HG03103 (cell line): ENCODE measurements around the gene MRPL51.

Source experiments
- ATAC-seq: cut with Tn5 transposase; IDR thresholded peaks from one replicate; pipeline ENCODE4 v1.9.1; 2021; ENCODE audit warnings: low read depth; ENCODE audit not compliant: unreplicated experiment

Gene MRPL51

DNA sequence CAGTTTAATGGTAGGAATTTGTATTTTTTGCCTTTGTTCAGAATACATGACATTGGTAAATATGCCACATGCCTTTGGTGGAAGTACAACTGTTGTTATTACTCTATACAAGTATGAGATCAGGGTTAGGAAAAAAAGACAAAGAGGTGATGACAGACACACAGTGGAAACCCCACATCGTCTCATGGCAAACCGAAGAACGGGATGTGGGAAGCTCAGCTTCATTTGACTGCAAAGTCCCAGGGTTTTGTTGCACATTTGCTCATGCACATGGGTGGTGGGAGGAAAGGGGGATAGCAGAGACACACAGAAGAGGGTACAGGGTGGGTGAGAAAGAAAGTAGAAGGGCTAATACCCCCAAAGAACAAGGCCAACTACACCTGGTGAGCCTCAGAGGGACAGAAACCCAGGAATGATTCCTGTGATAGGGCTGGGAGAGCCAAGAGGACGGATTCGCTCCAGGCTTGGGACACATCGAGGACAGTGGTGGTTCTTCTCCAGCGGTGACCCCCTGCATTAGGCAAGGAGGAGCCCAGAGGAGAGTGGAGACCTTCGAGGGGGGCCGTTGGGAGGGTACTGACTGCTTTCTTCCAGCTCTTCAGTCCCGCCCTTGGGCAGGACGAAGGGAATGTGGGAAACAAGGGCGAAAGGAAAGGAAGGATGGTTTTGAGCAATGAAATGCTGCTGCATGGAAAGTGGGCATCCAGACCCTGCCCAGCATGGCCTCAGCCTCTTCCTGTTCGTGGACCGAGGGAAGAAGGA, 30.6 kb downstream of the MRPL51 start:
- ATAC-seq, result no peak

DNA sequence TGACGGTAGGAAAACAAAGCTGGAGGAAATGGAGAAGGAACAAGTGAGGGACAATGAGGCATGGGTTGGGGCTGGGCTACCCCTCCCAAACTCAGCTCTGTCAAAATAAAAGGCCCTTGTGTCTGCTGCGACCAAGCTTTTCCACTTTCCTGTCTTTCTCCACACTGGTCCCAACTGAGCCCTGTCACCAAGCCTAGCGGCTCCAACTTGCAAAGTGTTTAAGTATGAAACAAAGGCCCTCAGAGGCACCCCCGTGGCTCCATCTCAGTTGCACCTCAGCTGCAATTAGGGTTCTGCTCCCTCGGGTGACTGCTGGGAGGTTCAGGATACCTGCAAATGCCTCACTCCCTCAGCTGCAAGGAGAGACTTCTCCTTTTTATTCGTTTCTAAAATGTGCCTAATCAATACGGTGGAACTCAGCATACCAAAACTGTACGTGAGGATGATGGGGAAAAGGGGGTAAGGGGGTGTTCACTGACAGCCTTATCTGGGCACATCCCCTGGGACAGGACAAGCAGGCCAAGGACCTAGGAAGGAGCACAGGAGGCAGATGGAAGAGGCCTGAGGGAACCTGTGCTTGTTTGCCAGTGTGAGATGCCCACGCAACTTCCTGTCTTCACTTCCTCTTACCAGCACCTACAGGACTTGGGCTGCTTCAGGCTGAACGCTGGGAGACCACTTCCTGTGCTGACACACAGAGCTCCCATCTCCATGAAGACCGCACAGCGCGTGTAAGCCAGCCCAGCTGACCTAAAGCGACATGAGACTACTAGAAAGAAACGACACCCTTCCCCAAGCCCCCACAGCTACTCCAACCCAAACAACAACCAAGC, 31.4 kb downstream of the MRPL51 start:
- peak; percentile 67 for ATAC-seq

DNA sequence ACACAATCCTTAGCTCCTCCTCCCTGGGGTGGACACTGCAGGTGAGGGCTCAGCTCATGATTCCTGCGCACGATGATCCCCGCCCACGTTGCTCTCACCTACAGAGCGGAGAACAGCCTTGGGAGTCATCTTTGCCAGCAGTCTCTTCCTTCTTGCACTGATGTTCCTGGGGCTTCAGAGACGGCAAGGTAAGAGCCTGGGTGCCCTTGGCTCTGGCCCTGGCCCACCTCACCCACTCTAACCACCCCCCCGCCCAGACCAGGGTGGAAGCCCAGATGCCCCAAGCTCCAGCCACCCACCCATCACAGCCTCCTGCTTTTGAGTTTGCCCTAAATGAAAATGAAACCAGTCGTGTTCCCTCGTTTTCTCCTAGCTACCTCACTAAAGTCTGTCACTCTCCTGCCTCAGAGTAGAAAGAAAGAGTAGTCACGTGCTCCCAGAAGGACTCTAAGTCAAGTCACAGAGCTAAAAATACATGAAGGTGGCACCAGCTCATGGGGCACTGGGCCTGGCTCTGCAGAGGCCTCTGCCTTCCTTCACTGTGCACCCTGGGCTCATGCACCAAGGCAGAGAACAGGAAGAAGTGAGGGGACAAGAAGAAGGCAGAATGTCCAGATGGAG, 32.2 kb downstream of the MRPL51 start:
- ATAC-seq, result no peak

DNA sequence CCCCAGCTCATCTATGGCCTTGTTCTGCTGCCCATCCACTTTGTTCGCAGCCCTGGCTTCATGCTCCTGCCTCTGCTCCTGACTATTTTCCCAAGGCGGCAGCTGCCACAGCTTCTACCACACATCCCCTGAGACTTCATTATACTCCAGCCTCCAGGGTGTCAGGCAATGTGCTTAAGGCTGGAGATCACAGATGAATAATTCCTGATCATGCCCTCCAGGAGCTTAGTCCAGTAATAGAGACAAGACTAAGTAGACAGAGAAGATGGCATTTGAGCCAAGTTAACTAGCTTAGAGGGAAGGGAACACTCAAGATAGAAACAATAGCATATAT, 34.1 kb downstream of the MRPL51 start:
- ATAC-seq, result no peak

DNA sequence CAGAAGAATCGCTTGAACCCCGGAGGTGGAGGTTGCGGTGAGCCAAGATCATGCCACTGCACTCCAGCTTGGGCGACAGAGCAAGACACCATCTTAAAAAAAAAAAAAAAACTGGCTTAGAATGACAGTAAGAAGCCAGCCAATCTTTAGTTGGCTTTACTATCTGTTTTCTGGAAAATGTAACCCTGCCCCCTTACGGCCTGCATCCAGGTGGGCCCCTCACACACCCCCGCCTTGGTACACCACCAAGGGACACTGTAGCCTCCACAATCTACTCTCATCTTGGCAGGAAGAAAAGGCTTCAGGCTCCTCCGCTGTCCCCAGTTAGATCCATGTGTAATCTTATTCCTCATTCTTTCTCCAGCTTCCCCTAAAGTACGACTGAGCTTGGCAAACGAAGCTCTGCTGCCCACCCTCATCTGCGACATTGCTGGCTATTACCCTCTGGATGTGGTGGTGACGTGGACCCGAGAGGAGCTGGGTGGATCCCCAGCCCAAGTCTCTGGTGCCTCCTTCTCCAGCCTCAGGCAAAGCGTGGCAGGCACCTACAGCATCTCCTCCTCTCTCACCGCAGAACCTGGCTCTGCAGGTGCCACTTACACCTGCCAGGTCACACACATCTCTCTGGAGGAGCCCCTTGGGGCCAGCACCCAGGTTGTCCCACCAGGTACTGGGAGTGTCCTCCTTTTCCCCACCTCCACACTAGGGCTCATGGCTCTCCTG, 34.6 kb downstream of the MRPL51 start:
- no peak for ATAC-seq

DNA sequence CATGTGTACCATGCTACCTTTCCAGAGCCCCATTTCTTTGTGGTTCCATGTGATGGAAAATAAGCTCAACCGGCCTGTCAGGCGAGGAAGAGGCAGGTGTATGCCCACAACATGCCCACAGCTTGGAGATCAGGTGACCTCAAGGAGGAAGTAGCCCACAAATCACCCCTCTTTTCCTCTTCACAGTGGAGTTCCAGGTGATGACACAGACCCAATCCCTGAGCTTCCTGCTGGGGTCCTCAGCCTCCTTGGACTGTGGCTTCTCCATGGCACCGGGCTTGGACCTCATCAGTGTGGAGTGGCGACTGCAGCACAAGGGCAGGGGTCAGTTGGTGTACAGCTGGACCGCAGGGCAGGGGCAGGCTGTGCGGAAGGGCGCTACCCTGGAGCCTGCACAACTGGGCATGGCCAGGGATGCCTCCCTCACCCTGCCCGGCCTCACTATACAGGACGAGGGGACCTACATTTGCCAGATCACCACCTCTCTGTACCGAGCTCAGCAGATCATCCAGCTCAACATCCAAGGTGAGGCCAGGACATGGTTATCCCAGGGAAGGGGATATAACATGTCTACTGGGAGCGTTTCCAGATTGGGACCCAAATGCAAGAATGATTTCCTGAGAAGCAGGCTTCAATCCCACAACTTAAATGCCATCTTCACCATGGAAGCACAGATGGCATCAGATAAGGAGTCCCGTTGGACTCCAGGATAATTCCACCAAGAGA, 35.7 kb downstream of the MRPL51 start:
- no peak for ATAC-seq

DNA sequence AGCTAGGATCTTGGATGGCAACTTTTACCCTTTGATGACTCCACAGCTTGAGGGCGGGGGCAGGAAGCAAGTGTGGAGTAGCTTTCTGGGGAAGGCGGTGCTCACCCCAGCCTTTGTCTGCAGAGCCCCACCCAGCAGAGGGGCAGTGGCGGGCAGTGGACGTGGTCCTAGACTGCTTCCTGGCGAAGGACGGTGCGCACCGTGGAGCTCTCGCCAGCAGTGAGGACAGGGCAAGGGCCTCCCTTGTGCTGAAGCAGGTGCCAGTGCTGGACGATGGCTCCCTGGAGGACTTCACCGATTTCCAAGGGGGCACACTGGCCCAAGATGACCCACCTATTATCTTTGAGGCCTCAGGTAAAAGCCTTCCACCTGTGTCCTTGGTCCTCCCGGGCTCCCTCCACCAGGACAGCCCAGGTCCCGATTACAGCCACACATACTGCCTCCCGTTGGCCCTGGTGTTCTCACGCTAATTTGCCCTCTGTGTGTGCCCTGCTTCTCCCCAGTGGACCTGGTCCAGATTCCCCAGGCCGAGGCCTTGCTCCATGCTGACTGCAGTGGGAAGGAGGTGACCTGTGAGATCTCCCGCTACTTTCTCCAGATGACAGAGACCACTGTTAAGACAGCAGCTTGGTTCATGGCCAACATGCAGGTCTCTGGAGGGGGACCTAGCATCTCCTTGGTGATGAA, 40.0 kb downstream of the MRPL51 start:
- no peak for ATAC-seq

DNA sequence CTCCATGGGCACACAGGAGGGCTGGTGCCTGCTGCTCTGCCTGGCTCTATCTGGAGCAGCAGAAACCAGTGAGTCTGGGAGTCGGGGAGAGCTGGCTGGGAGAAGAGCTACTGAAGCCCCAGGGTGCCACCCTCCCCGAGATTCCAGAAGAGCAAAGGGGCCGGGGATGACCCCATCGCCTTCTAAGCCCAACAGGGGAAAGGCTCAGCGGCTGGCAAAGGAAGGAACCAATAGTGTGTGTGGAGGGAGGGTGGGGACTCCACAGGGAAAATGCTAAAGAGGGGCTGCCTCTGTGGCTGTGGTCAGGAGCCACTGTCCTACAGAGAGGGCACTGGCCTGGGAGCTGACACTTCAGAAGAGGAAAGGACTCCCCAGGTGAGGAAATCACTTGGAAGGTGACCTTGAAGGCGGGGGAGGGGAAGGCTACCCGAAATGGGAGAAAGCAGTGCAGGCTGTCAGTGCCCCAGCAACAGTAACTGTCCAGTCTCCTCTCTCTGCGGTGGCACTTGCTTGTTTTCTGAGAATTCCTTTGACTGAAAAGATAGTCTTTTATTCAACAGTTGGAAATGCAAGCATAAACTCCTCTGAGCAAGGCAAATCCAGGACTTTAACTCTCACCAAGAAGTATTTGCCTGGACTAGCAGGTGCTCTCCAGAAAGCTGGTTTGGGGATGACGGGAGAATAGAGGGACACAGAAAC, 40.7 kb downstream of the MRPL51 start:
- ATAC-seq, result no peak

DNA sequence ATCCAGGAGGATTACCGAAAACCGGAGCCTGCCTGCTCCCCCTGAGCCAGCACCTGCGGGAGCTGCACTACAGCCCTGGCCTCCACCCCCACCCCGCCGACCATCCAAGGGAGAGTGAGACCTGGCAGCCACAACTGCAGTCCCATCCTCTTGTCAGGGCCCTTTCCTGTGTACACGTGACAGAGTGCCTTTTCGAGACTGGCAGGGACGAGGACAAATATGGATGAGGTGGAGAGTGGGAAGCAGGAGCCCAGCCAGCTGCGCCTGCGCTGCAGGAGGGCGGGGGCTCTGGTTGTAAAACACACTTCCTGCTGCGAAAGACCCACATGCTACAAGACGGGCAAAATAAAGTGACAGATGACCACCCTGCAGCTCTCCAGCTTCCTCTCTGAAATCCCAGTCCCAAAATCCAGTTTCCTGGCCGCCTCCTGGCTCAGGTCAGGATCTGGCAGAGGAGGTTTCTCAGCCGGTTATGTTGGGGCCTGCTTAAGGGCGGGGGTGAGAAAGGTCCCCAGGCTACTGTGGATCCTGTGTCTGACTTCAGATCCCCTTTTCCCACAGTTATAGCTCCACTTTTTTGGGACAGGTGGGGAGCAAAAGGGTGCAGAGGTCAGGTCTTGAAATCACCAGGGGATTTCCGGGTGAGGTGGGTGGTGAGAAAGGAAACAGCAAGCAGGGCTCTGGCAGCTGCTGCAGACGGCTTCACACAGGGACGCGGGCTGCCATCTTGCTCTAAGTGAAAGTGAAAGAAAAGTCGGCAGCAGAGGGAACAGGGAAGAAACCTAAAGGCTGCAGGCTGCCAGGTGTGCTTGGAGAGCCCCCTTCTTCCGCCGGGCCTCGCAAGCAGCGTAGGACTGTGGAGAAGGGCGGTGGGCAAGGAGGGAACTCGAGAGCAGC, 41.5 kb downstream of the MRPL51 start, which contains the start of gene TAPBPL:
TAPBPL (plus strand) TSS at position 695 of the 897 bp plus-strand sequence. CDS start 207 bp downstream, outside the sequence.
- no peak for ATAC-seq

DNA sequence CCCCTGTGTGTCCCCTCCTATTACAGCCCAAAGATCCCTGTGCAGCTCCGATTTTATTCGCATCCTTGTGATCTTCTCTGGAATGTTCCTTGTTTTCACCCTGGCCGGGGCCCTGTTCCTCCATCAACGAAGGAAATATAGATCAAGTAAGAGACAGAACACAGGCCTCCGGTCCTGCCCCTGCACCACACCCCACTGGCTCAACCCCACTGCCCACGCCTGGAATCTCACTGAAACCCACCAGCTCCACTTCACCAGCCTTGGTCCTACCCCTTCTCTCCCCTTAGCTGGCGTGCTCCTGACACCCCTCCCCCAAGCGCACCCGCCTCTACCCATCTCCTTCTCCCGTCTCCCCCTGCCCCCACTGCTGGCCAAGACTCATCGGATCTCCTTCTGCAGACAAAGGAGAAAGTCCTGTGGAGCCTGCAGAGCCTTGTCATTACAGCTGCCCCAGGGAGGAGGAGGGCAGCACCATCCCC, 42.2 kb downstream of the MRPL51 start:
- no peak for ATAC-seq

DNA sequence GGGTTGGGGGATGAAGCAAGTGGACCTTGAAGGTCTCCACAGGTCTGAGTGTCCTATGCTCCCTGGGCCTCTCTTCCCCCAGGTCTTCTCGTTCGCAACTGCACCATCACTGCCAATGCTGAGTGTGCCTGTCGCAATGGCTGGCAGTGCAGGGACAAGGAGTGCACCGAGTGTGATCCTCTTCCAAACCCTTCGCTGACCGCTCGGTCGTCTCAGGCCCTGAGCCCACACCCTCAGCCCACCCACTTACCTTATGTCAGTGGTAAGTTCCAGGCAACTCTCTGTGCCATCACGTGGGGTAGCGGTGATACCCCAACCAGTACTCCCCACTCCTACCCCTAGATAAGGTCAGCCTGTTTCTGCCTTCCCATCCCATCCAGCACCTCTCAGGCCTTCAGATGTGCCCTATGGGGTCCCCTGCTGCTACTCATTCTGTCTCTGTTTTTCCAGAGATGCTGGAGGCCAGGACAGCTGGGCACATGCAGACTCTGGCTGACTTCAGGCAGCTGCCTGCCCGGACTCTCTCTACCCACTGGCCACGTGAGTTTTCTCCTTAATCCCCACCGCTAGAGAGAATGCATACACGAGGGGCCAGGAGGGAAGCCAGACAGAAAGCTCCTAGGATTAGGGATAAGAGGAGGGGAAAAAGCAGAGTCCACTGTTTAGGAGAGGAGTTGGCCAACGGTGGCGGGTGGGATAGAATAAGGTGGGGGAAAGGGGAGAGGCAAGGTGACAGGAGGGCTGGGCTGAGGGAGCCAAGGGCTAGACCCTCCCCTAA, 42.8 kb downstream of the MRPL51 start:
- no peak for ATAC-seq

DNA sequence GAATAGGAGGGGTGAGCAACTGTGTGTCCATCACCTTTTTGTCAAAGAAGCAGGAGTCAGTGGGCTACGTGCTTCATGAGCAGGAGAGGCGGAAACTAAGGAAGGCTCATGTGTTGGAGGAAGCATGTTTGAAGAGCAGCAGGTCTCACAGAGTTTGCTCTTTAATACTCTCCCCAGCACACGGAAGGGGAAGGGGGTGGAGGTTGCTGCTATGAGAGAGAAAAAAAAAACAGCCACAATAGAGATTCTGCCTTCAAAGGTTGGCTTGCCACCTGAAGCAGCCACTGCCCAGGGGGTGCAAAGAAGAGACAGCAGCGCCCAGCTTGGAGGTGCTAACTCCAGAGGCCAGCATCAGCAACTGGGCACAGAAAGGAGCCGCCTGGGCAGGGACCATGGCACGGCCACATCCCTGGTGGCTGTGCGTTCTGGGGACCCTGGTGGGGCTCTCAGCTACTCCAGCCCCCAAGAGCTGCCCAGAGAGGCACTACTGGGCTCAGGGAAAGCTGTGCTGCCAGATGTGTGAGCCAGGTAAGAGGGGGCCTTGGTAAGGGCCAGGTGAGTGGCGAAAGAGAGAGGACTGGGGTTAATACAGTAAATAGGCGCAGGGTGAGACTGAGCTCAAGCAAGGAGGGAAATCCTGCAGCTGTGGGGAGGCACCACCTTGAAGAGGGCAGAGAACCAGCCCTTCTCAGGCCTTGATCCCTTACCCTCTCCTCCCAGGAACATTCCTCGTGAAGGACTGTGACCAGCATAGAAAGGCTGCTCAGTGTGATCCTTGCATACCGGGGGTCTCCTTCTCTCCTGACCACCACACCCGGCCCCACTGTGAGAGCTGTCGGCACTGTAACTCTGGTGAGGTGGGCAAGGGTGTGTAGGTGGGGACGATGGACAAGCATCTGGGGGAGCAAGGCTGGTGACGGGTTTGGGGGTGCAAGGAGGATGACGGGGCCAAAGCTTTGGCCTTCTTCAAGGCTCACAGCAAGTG, 48.1 kb downstream of the MRPL51 start, which contains the start of gene CD27:
CD27 (plus strand) TSS at position 252 of the 985 bp plus-strand sequence; CDS start at position 393, 141 bp downstream.
- no peak for ATAC-seq

DNA sequence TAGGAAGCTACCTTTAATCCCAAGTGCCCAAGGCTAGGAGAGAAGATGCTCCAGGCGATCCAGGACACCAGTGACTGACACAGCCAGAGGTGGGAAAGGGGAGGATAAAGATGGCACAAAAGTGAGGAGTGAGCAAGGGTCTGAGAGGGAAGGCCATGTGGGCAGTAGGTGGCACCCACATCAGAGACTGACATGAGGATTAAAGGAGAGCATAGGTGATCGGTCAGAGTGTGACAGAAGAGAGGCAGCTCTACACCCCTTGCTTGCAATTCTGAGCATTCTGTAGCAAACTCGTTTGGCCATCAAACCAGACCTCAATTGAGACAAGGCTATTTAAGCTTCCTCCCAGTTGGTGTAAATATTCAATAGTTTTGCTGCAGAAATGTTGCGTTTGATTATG, 49.0 kb downstream of the MRPL51 start:
- no peak for ATAC-seq

DNA sequence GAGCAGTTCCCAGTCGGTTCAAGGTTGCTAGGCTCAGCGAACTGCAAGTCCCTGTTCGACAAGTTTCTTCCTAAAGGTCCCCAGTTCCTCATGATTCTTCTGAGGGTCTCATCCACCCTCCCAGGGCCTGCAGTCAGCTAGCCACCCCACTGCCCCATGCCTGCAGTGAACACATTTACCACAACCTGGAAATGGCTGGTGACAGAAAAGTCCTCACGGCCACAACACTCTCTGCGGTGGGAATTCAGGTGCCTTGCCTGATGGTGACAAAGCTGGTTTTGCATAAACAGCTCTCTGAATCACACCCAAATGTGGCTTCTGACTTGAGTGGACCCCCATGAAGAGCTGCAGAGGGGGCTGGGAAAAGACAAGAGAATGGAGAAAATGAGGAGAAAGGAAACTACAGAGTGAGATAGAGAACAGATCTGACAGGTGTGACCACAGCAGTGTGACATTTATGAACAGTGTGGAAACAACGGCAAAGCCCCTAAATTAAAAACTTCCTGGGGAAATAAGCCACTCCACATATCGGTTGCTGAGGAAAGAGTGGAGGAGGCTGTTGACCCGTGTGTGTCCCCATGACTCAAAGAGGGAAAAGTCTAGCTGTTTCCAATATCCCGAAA, 49.6 kb downstream of the MRPL51 start:
- ATAC-seq, result no peak

DNA sequence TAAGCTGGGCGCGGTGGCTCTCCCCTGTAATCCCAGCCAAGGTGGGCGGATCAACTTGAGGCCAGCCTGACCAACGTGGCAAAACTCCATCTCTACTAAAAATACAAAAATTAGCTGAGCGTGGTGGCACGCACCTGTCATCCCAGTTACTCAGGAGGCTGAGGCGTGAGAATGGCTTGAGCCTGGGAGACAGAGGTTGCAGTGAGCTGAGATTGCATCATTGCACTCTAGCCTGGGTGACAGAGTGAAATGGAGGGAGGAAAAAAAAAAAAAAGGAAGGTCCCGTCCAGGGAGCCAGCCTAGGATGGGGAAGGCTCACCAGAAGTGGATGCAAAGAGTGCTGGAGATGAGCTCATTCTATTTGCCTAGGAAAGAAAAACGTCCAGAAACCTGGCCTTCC, 50.2 kb downstream of the MRPL51 start:
- ATAC-seq, result no peak
